ENCODE results near the gene UGT1A9. TPM values are rescaled to one million over a fixed set of nuclear protein-coding genes. Genes with fewer than 3 reads are reported as not detected.

The UGT1A9 gene
- total RNA-seq, 1 donor from 2014 or later, result not detected

DNA sequence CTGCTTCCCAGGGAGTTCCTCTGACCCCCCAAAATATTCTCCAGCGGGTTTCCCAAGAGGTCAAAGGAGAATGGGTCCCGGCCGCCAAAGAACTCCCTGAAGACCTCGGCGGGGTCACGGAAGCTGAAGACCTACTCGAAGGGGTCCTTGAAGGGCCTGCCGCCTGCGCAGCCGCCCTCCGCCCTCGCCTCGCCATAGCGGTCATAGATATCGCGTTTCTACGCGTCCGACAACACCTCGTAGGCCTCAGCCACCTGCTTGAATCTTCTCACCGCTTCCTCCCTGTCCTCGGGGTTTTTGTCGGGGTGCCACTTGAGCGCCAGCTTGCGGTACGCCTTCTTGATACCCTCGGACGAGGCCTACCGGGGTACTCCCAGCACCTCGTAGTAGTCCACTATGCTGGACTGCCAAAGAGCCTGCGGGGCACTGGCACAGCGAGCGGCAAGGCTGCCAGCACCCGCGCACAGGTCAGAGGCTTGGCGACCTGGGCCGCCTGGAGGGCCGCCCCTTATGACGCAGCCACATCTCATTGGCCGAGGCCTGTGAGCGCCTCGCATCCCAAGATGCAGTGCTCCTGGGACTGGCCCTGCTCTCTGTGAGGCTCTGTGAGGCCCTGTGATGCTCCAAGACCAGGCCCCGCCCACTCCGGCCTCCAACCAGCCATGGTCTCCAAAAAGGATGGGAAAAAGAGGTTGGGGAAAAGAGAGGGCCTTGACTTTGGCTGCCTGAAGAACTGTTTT, 83.3 kb downstream of the UGT1A9 start:
- DNase-seq (ENCODE audit: extremely low read depth, low read depth, low spot score), result no peak

DNA sequence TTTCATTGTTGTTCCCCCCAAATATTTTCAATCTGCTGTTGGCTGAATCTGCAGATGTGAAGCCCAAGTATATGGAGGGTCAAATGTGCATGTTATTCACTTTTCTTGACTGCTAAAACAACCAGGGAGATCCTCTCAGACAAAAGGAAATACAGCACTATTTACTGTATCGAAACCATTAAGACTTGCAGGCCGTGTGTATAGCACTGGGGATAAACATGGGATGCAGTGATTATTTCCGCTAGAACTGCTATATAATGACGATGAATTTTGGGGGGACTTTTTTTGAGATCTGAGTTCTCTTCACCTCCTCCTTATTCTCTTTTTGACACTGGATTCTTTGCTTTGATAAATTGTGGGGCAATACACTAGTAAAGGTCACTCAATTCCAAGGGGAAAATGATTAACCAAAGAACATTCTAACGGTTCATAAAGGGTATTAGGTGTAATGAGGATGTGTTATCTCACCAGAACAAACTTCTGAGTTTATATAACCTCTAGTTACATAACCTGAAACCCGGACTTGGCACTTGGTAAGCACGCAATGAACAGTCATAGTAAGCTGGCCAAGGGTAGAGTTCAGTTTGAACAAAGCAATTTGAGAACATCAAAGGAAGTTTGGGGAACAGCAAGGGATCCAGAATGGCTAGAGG, 84.9 kb downstream of the UGT1A9 start:
- DNase-seq (ENCODE audit: extremely low read depth, low read depth, low spot score), result no peak

DNA sequence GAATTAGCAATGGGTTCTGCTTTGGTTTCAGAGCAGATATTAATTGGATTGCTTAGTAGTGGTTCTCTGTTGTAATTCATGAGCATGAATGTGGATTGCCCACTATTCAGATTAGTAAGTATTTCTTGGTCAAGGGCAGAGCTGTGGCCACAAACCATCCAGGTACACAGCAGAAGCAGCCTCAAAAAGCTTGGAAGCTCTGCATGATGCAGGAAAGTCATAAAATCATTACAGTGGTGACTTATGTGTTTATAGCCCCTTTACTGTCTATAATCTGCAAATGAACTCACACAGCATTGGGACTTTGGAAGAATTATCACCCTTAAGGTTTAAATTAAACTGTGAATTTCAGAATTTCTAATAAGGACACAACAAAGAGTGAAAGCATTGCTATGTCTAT, 86.4 kb downstream of the UGT1A9 start:
- DNase-seq (ENCODE audit: extremely low read depth, low read depth, low spot score), result no peak

DNA sequence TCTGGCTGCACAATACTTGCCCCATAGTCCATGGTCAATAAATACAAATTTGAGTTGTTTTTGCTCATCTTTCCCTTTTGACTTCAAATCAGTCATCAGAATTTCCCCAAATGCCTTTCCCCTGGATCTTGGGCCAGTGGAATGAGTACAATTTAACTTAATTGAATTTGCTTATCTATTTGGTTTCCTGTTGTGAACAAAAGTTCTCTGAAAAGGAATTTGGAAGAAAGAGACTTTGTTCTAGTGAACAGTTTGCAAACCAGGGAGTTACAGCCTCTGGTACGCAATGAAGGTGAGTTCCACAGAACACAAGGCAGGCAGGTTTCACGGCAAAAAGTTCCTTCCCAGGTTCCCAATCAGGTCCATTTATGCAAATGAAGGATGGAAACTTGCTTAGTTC, 87.2 kb downstream of the UGT1A9 start:
- DNase-seq (ENCODE audit: extremely low read depth, low read depth, low spot score), result no peak

DNA sequence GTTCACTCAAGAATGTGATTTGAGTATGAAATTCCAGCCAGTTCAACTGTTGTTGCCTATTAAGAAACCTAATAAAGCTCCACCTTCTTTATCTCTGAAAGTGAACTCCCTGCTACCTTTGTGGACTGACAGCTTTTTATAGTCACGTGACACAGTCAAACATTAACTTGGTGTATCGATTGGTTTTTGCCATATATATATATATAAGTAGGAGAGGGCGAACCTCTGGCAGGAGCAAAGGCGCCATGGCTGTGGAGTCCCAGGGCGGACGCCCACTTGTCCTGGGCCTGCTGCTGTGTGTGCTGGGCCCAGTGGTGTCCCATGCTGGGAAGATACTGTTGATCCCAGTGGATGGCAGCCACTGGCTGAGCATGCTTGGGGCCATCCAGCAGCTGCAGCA, 88.3 kb downstream of the UGT1A9 start, which contains the start of gene UGT1A1:
TSS of gene UGT1A1 (plus strand) at position 228 of the 400 bp plus-strand sequence. CDS start at position 246, 18 bp downstream.
- DNase-seq (ENCODE audit: extremely low read depth, low read depth, low spot score), result no peak

DNA sequence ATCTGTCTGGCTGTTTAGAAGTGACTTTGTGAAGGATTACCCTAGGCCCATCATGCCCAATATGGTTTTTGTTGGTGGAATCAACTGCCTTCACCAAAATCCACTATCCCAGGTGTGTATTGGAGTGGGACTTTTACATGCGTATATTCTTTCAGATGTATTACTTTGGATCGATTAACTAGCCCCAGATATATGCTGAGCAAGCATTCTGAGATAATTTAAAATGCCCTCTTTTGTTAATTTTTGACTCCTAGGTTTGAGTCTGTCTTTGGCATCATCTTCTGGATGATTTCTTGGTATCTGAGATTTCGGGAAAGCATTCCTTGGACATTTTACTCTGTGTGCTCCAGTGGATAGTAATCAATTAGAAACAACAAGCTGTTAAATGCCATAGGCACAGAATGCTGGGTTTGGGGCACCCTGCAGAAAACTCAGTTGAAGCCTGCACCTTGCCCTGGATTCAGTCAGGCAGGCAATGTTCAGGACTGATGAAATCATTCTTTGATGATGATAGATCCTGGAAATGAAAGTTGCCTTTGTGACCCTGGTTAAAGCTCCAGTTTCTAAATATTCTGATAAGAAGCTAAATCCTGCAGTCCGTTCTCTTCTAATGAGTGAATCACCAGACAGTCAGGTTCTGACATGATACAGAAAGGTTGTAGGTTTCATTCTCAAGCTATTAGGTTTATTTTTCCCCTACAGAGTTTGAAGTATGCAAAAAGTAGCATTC, 89.5 kb downstream of the UGT1A9 start:
- no peak for DNase-seq (ENCODE audit: extremely low read depth, low read depth, low spot score)

DNA sequence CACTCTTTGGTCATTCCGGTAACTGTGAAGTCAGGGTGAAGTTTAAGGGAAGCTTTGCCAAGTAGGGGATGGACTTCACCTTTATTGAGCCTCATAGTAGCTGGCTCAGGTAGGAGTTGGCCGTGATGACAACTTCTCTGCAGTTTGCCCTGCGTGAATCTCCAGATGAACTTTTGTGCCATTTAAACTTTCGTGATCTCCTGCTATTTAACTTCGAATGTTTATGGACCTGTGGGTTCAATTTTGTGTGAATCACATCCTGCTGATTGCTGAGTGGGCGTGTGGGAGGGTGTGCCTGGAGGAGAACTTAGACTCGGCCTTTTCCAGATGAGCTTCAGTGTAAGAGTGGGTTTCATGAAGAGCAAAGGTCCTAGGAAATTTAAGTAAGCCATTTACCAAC, 92.6 kb downstream of the UGT1A9 start:
- DNase-seq (ENCODE audit: extremely low read depth, low read depth, low spot score), result no peak

DNA sequence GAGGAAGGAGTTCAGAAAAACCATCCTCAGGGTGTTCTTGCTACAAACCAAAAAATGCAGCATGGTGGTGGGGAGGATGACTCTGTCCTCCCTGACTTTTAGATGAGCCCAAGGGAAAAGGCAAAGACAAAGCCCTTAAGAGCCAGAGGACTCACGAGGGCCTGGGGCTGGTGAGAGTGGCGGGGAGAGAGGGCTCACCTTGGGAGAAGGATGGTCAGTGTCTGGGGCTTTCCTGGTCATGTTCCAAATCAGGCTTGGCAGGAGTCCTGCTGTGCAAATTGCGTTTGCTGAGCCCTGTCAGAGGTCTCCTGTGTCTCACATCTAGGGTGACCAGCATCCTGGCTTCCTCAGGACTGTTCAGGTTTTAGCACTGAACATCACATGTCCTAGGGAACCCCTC, 93.1 kb downstream of the UGT1A9 start:
- DNase-seq (ENCODE audit: extremely low read depth, low read depth, low spot score), result no peak

DNA sequence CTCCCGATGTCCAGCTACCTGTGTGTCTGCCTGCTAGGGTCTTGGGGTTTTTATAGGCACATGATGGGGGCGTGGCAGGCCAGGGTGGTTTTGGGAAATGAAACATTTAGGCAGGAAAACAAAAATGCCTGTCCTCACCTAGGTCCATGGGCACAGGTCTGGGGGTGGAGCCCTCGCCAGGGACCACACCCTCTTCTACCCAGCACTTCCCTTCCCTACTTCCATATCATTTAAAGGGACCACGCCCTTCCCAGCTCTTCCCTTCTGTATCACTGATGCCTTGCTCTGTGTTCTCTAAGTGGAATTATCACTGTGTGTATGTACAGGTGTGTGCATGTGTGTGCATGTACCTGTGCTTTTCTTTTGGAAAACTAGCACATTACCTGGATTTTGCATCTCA, 94.7 kb downstream of the UGT1A9 start:
- DNase-seq (ENCODE audit: extremely low read depth, low read depth, low spot score), result no peak

DNA sequence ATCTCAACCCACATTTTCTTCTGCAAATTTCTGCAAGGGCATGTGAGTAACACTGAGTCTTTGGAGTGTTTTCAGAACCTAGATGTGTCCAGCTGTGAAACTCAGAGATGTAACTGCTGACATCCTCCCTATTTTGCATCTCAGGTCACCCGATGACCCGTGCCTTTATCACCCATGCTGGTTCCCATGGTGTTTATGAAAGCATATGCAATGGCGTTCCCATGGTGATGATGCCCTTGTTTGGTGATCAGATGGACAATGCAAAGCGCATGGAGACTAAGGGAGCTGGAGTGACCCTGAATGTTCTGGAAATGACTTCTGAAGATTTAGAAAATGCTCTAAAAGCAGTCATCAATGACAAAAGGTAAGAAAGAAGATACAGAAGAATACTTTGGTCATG, 96.4 kb downstream of the UGT1A9 start:
- no peak for DNase-seq (ENCODE audit: extremely low read depth, low read depth, low spot score)

DNA sequence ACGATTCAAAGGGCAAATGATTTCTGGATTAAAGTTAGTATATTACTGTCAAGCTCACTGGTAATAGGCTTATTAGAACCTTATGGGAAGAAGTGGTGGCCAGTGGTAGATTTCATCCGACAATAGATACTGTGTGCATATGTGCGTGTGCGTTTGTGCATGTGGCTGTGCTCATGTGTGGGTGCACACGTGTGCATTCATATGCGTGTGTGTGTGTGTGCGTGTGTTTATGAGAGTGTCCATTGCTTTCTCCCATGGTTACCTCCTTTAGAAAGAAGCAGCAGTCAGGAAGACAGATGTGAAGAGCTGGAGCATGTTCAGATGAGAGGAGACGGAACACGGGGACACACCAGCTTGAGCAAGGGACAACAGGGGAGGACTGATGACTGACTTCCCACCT, 97.6 kb downstream of the UGT1A9 start:
- DNase-seq (ENCODE audit: extremely low read depth, low read depth, low spot score), result no peak

DNA sequence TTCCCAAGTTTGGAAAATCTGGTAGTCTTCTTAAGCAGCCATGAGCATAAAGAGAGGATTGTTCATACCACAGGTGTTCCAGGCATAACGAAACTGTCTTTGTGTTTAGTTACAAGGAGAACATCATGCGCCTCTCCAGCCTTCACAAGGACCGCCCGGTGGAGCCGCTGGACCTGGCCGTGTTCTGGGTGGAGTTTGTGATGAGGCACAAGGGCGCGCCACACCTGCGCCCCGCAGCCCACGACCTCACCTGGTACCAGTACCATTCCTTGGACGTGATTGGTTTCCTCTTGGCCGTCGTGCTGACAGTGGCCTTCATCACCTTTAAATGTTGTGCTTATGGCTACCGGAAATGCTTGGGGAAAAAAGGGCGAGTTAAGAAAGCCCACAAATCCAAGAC, 100.5 kb downstream of the UGT1A9 start:
- no peak for DNase-seq (ENCODE audit: extremely low read depth, low read depth, low spot score)

DNA sequence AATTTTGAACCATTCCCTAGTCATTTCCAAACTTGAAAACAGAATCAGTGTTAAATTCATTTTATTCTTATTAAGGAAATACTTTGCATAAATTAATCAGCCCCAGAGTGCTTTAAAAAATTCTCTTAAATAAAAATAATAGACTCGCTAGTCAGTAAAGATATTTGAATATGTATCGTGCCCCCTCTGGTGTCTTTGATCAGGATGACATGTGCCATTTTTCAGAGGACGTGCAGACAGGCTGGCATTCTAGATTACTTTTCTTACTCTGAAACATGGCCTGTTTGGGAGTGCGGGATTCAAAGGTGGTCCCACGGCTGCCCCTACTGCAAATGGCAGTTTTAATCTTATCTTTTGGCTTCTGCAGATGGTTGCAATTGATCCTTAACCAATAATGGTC, 100.9 kb downstream of the UGT1A9 start:
- no peak for DNase-seq (ENCODE audit: extremely low read depth, low read depth, low spot score)

DNA sequence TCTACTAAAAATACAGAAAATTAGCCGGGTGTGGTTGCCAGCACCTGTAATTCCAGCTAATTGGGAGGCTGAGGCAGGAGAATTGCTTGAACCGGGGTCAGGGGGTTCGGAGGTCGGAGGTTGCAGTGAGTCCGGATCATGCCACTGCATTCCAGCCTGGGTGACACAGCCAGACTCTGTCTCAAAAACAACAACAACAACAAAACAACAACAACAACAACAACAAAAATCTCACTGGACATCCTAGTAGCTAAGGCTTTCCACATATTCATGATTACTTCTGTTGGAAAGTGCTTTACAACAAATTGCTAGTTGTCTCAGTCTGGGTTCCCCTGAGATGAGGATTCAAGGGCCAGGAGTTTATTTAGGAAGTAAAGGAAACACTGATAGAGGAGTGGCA, 102.2 kb downstream of the UGT1A9 start:
- DNase-seq (ENCODE audit: extremely low read depth, low read depth, low spot score), result no peak

DNA sequence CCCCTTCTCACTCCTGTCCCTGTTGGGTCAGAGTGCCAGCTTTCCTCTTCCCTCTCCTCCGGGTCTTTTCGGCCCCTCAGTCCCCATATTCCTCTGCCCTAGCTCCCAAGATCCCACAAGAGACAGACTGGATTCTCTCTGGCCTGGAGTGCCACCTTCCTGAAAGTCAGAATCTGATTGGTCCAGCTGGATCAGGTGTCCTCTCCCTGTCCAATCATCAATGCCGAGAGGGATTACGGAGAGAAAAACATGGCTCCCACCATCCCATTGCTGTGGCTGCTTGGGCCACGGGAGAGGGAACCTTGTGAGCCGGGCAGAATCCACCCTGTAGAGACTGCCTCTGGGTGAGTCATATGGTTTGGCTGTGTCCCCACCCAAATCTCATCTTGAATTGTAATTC, 103.7 kb downstream of the UGT1A9 start:
- DNase-seq (ENCODE audit: extremely low read depth, low read depth, low spot score), result no peak

DNA sequence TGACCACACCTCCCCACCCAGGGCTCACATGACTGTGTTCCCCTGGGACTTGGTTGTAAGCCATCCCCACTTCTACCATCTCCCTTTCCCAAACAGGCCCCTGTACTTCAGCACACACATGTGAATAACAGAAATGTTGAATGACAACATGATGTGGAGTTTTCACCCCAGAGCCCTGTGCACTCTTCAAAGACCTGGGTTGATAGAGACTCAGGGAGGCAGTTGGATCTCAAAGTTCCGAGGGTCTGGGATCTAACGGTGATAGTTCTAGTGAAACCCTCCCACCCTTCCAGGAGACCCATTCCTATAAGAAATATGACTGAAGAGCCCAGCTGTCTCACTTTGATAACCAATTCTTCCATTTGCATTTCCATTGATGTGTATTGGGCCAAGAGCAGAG, 106.3 kb downstream of the UGT1A9 start, which contains the start of gene MROH2A:
TSS of gene MROH2A (plus strand) at position 301 of the 400 bp plus-strand sequence. CDS start 1,029 bp downstream, outside the sequence.
- DNase-seq (ENCODE audit: extremely low read depth, low read depth, low spot score), result no peak

DNA sequence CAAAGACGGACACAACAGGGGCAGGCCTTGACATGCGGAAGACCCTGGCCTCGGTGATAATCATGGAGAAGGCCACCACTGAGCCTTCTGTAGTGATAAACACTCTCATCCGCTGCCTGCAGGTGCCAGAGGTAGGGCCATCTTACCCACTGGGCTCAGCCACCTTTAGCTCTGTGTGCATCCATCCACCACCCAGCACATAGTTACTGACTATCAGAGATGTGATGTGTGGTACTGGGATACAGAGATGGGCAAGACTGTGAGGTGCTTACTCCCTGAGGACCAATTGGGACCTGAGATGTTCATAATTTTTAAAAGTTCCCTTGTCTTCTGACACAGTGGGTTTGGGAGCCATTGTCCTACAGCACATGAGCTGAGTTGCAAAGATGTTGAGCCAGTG, 108.0 kb downstream of the UGT1A9 start:
- DNase-seq (ENCODE audit: extremely low read depth, low read depth, low spot score), result no peak

DNA sequence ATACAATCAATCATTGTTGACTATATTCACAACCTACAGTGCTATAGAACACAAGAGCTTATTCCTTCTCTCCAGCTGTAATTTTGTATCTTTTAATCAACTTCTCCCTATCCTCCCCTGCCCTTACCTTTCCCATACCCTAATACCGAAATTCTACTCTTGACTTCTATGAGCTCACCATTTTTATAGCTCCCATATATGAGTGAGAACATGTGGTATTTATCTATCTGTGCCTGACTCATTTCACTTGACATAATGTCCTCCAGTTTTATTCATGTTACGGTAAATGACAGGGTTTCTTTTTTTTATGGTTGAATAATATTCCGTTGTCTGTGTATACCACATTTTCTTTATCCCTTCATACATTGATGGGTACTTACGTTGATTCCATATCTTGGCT, 109.1 kb downstream of the UGT1A9 start:
- DNase-seq (ENCODE audit: extremely low read depth, low read depth, low spot score), result no peak

DNA sequence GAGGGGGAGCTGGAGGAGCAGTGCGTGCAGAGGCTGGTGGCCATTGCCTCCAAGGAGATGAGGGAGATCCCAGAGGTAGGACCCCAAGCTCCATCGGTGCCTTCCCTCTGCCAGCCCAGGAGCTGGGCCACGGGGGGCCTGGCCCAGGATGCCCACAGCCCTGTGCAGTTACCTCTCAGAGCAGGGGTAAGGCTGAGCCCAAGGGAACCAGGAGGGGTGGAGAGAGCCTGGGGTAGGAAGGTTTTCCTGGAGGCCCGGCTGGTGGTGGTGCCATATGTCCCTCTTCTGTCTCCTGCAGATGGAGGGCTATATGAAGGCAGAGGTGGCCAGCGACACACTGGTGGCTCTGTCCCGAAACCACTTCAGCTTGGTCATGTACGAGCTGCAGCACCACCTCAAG, 117.9 kb downstream of the UGT1A9 start:
- no peak for DNase-seq (ENCODE audit: extremely low read depth, low read depth, low spot score)

DNA sequence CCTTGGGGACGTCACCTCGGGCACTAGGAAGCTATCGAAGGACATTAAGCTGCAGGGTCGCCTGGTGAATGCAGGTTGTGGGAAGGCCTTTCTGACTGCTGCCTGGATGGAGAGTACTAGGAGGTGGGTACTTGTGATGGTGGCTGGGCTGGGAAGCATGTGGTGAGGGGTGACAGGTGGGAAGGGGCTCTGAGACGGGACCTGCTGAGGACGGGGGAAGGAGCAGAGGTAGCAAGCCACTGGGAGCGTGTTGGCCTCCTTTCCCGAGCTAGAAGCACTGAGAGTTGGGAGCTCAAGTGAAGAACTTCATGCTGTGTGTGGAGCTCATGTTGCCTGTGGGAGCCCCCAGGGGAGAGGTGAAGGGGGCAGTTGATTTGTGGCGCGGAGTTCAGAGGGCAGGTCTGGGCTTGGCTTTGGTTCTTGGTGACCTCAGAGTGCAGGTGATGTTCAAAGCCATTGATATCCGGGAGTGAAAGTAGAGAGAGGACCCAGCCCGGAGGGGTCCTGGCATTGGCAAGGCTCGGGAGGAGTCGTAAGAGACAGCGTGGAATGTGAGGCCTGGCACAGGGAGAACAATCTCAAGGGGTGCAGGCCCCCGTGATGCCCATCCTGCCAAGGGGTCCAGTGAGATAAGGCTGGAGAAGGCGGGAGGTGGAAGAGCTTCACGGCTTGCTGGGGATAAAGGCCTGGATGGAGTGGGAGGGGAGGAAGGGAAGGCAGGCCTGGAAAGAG, 119.6 kb downstream of the UGT1A9 start:
- DNase-seq (ENCODE audit: extremely low read depth, low read depth, low spot score), result no peak

DNA sequence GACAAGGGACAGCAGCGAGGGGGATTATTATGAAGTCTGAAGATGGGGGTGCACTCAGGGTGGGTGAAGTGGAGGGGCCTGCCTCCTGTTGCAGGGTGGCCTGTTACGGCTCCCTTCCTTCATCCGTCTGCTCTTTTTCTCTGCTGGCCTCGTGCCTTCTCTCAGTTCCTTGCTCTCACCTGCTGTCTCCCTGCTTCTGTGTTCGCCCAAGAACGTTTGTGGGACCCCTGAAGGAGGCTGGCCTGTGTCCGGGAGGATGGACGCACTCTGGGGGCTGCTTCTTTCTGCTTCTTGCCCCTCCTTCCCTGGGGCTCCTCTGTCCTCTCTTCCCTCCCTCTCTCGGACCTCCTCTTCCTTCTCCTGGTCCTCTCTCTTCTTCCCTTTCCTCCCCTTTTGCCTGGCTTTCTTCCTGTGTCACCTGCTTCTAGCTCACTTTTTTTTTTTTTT, 120.2 kb downstream of the UGT1A9 start:
- DNase-seq (ENCODE audit: extremely low read depth, low read depth, low spot score), result no peak
